Measurements from ENCODE around the gene RRM1.

DNA sequence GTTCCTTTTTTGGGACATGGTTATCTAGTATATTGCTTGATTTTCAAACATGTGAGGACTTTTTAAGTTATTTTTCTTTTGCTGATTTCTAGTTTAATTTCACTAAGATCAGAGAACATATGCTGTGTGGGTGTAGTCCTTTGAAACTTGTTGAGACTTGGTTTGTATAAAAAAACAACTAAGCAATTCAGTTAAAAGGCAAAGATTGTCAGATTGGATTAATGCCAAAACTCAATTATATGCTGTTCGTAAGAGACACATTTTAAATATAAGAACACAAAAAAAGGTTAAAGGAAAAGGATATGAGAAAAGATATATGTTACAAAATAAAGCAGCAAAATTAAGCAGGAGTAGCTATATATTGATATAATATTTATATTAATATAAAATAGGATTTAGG, 17.8 kb upstream of the RRM1 start:
- no peak for TF ChIP-seq POLR2A (IDR thresholded peaks at IDR 0.05)
- TF ChIP-seq, protein P1, sequence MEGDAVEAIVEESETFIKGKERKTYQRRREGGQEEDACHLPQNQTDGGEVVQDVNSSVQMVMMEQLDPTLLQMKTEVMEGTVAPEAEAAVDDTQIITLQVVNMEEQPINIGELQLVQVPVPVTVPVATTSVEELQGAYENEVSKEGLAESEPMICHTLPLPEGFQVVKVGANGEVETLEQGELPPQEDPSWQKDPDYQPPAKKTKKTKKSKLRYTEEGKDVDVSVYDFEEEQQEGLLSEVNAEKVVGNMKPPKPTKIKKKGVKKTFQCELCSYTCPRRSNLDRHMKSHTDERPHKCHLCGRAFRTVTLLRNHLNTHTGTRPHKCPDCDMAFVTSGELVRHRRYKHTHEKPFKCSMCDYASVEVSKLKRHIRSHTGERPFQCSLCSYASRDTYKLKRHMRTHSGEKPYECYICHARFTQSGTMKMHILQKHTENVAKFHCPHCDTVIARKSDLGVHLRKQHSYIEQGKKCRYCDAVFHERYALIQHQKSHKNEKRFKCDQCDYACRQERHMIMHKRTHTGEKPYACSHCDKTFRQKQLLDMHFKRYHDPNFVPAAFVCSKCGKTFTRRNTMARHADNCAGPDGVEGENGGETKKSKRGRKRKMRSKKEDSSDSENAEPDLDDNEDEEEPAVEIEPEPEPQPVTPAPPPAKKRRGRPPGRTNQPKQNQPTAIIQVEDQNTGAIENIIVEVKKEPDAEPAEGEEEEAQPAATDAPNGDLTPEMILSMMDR (IDR thresholded peaks at IDR 0.05): no peak

All from ovary (tissue), 3 donors.